Nephron progenitor cell (in vitro differentiated cells): ENCODE results near the gene CORO7.

Experiments
- DNase-seq: peaks from one replicate; pipeline ENCODE4 v3.0.0; 2021
- H3K27ac Mint-ChIP-seq: 2 replicates; pipeline ENCODE4 v1.8.0; 2021; ENCODE audit warnings: mild to moderate bottlenecking, moderate library complexity, mixed read lengths
- H3K27me3 Mint-ChIP-seq: 2 replicates; pipeline ENCODE4 v1.8.0; 2021; ENCODE audit warnings: mild to moderate bottlenecking, low read depth, mixed read lengths; ENCODE audit not compliant: poor library complexity
- H3K36me3 Mint-ChIP-seq: 2 replicates; pipeline ENCODE4 v1.8.0; 2021; ENCODE audit warnings: low read depth, mixed read lengths
- H3K4me1 Mint-ChIP-seq: 2 replicates; pipeline ENCODE4 v1.8.0; 2021; ENCODE audit warnings: mixed read lengths
- H3K4me3 Mint-ChIP-seq: 2 replicates; pipeline ENCODE4 v1.8.0; 2021; ENCODE audit warnings: mild to moderate bottlenecking, moderate library complexity, mixed read lengths
- H3K9me3 Mint-ChIP-seq: 2 replicates; pipeline ENCODE4 v1.8.0; 2021; ENCODE audit warnings: mild to moderate bottlenecking, moderate library complexity, mixed read lengths
- CTCF ChIP-seq: fragments of 200-600 bp; sonication (generic); IDR thresholded peaks from 2 replicates; pipeline ENCODE4 v1.5.0; 2021; ENCODE audit warnings: antibody characterized with exemption

The CORO7 gene

GRCh38 chr16:4324492-4325252 lies 91.7 kb downstream of the CORO7 start:
- H3K36me3 Mint-ChIP-seq: peaks cover 3% of the 10 kb centered on the region
- no peaks in the 10 kb centered on the region for H3K27me3 Mint-ChIP-seq
- no peak for DNase-seq
- peaks cover 54% of the 10 kb centered on the region for H3K4me1 Mint-ChIP-seq
- TF ChIP-seq CTCF: no peak
- peak overlapping the region; percentile 42 for H3K27ac Mint-ChIP-seq
- no peaks in the 10 kb centered on the region for H3K9me3 Mint-ChIP-seq
- H3K4me3 Mint-ChIP-seq: peak overlapping the region; percentile 38

DNA sequence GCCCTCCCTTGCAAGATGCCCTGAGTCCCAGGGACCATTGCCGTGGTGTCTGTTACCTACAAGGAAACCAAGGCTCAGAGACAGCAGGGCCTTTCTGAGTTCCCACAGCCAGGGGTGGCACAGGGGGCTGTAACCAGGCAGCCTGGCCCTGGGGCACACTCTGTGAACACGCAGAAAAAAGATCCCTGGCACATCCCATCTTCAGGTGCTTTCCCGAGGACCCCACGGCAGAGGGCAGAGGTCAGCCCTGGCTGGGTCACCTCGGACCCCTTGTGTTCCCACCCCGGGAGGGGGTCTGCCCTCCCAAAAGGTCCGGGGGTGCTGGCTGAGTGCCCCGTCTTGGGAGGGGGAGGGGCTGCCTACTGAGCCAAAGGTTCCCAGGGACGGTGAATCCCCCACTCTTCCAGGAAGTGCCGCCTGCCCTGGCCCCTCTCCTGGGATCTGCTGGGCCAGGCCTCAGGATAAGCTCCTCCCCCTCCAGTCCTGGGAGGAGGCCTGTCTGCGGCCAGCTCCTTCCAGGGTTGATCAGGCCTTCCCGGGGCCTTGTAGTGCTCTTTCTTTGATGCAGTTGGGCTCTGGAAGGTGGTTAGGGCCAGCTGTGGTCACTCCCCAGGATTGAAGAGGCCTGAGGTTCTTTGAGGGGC lies 92.4 kb downstream of the CORO7 start:
- Mint-ChIP-seq H3K4me1 (peaks cover 54% of the 10 kb centered on the region), H3K27me3 (no peaks in the 10 kb centered on the region), H3K36me3 (no peaks in the 10 kb centered on the region), H3K4me3 (peak overlapping the region; percentile 38), H3K9me3 (no peaks in the 10 kb centered on the region), H3K27ac (peak overlapping the region; percentile 42)
- DNase-seq: peak; percentile 70
- TF ChIP-seq CTCF: no peak

- Mint-ChIP-seq H3K27me3 (no peaks in the 10 kb centered on the region), H3K9me3 (no peaks in the 10 kb centered on the region), H3K4me3 (no peak overlapping the region), H3K4me1 (peaks cover 55% of the 10 kb centered on the region), H3K27ac (no peak overlapping the region), H3K36me3 (no peaks in the 10 kb centered on the region)
- TF ChIP-seq CTCF: no peak
- DNase-seq: no peak
Observed at GRCh38 chr16:4323071-4323844, 93.1 kb downstream of the CORO7 start.

- Mint-ChIP-seq H3K36me3 (no peaks in the 10 kb centered on the region), H3K9me3 (no peaks in the 10 kb centered on the region), H3K27ac (no peak overlapping the region), H3K4me3 (no peak overlapping the region), H3K27me3 (no peaks in the 10 kb centered on the region), H3K4me1 (peaks cover 59% of the 10 kb centered on the region)
- no peak for DNase-seq
- TF ChIP-seq CTCF: no peak
Observed at GRCh38 chr16:4322121-4323052, 94.0 kb downstream of the CORO7 start.

DNA sequence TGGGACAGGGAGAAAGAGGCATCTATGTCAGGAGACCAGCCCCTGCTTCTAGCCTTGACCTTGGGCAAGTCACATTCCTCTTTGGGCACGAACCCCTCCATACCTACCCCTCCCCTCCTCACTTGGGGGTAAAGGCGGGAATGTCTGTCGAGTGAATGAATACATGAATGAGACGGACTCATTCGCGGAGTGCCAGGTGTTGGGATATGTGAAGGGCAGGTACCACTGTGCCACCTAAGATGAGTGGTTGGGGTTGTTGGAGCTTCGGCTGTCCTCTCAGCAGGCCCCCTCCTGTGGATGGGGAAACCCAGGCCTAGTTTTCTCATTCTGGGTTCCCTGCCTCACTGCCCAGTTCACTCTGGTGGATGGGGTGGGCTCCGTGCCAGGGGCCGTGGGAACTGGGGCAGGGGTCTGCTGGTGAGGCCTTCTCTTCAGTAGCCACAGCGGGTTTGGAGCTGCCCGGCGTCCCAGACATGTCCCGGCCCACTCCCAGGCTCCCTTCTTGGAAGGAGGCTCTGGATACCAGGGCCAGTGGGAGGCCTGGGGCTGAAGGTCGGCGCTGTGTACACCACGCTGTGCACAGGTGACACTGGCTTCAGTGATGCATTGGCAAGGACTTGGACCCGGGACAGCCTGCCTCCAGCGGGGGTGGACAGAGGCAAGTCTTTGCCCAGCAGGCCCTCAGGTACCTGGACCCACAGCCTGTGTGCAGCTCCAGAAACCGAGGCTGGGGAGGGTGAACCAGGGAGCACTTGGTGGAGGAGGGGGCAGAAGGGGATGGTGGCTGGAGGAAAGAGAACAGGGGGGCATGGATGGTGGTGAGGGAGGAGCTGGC lies 94.9 kb downstream of the CORO7 start:
- Mint-ChIP-seq H3K27me3 (no peaks in the 10 kb centered on the region), H3K4me3 (no peak overlapping the region), H3K9me3 (no peaks in the 10 kb centered on the region), H3K4me1 (peaks cover 59% of the 10 kb centered on the region), H3K36me3 (no peaks in the 10 kb centered on the region), H3K27ac (no peak overlapping the region)
- DNase-seq: no peak
- TF ChIP-seq CTCF: no peak
